Measurements from ENCODE around the gene AKAP12.

AKAP12 gene

GRCh38 chr6:151279891-151280290 lies 40.1 kb downstream of the AKAP12 start:
- no peak for FAIRE-seq
- no peak for DNase-seq (ENCODE audit: low spot score)

GRCh38 chr6:151280859-151281258 lies 41.1 kb downstream of the AKAP12 start:
- DNase-seq (ENCODE audit: low spot score), result no peak
- no peak for FAIRE-seq

DNA sequence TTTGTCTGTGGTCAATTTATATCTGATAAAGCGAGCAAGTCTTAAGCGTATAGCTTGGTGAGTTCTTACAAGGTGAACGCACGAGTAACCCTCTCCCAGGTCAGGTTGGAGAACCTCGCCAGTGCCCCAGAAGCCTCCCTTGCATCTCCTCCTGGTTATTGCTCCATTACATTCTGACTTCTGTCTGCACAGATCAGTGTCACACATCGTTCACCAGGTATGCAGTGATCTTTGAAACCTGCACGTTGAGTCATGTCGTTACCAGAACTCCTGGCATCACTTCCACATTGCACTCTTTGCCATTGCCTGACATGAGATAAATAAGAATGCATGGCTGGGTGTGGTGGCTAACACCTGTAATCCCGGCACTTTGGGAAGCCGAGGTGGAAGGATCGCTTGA lies 44.2 kb downstream of the AKAP12 start:
- DNase-seq (ENCODE audit: low spot score) (no peak), FAIRE-seq (no peak)

DNA sequence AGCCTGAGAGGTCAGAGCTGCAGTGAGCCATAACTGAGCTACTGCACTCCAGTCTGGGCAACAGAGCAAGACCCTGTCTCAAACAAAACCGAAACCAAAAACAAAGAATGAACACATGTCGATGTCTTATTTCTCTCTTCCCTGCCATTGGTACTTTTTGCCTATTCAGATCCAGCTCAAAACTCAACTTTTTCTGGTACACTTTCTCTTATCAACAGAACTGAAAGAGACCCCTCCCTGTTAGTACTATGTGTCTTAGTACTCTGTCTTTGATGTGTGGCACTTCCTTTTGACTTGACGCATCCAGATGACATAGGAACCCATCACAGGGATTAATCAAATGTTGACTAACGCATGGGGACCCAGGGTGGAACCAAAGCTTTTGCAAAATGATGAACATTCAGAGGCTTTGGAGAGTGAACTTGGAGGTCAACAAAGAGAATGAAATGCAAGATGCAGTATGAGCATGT lies 44.8 kb downstream of the AKAP12 start:
- FAIRE-seq, result no peak
- no peak for DNase-seq (ENCODE audit: low spot score)

- FAIRE-seq (no peak), DNase-seq (ENCODE audit: low spot score) (no peak)
These were observed 45.4 kb downstream of the AKAP12 start for GRCh38 chr6:151285122-151285521.

GRCh38 chr6:151286214-151286613 lies 46.4 kb downstream of the AKAP12 start:
- FAIRE-seq, result no peak

GRCh38 chr6:151288712-151289398 lies 49.1 kb downstream of the AKAP12 start:
- no peak for FAIRE-seq
- DNase-seq (ENCODE audit: low spot score), result no peak

More at GRCh38 chr6:151286214-151286613, 46.4 kb downstream of the AKAP12 start:
- DNase-seq (ENCODE audit: low spot score), result no peak

DNA sequence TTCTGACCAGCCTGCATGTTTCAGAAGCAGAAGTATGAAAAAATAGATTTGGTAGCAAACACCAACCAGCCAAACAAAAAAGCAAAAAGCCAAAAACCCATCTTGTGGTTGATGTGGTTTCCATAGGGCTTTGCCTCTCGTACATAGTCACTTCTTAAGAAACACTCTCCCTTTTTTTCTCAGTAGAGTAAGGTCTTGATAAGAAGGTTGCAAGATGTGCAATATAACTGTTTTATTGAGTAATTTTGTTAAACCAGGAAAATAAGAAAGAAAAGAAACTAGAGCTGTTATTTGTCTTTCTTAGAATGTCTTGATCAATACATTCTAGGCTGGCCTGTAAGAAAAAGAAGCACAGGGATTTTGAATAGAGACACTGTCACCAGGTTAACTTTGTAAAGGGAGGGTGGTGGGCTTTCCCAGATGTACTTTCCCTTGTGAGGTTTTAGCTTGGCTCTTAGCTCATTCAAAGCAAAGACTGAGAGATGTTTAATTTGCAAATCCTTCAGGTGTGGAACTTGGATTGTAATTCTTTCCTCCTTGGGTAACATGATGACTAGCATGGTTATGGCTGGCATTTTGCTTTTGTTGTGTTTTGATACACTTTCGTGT lies 49.7 kb downstream of the AKAP12 start:
- FAIRE-seq, result no peak

GRCh38 chr6:151290877-151291721 lies 51.3 kb downstream of the AKAP12 start:
- FAIRE-seq, result no peak

More for the DNA sequence above, 49.7 kb downstream of the AKAP12 start:
- DNase-seq (ENCODE audit: low spot score), result no peak

GRCh38 chr6:151291722-151292059 lies 51.9 kb downstream of the AKAP12 start:
- no peak for FAIRE-seq

More at GRCh38 chr6:151290877-151291721, 51.3 kb downstream of the AKAP12 start:
- no peak for DNase-seq (ENCODE audit: low spot score)

DNA sequence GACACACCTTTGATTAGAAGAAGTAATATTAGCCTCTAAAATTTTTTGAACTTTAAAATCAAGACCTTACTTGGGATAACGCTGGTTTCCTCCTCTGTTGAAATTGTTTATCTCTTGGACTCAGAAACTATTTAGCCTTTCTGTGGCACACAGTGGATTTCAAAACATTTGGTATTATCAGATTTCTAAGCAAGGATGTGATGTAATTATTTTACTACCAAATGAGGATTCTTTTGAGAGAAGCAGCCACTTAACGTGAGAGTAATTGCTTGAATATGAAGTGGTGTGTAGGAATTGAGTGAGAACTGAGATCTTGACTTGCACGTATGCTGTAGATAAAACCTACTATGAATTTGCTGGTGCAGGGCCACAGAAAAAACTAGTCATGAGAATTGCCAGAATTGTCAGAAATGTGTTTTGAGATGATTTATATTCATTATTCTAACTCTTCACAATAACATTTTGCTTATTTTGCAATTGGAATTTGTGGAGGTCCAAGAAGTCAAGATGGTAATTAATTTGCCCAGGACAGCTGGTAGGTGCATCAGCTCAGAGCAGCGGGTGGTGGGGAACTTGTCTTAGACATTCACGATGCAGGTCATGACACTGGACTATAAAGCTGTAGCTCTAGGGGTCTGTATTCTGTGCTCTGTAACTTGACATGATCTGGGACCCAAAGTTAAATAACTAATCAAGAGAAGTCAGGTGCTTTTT lies 53.4 kb downstream of the AKAP12 start:
- DNase-seq (ENCODE audit: low spot score) (no peak), FAIRE-seq (no peak)

More at GRCh38 chr6:151291722-151292059, 51.9 kb downstream of the AKAP12 start:
- no peak for DNase-seq (ENCODE audit: low spot score)

DNA sequence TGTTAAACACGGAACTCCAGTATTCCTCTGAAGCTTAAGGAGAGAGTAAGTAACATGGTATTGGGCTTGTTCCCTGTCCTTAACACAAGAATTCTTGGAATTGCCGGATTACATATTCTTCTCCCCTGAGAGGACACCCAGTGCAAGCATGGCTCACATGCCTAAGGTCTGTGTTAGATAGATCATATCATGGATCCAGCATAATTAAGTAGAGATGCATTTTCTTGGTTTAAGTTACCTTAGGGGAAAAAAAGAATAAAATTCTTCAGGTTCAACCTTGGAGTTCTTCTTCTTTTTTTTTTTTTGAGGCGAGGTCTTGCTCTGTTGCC lies 53.9 kb downstream of the AKAP12 start:
- FAIRE-seq (no peak), DNase-seq (ENCODE audit: low spot score) (no peak)

DNA sequence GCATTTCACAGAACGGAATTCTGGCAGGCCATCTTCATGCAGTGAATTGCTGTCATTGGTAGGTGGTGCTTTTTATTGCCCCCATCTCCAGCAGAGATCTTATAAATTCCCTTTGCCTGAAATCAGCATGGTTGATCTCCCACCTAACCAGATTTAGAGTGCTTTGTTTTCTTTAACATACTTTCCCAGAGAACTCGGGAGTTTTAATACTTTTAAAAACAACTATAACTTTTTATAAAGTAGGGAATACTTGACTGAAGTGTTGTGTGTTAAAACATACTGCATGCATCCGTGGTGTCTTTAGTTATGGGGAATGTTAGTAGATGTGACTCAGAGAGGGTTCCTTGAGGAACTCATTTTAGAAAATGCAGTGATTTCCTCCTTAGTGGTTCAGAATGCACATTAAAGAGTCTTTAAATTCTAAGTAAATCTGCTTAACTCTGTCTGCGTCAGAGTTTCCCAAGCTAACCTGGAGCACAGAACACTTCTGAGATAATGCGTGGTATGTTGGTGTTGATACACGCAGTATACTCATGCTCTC lies 54.9 kb downstream of the AKAP12 start:
- DNase-seq (ENCODE audit: low spot score) (no peak), FAIRE-seq (no peak)

DNA sequence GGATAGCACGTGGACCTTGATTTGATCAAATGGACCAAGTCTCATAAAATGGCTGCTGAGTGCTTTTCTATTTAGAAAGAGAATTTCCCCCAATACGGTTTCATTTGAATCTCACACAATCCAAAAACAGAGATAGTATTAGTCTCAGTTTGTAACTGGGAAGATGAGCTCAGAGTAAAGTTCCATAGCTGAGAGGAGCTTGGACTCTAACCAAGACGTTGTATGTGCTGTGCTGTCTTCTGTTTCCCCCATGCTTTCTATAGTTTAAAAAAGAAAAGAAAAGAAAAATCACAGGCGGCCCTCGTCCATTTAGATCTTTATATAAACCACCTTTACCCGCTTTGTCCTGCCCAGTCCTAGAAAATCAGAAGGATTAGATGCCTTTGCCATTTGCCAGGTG lies 58.1 kb downstream of the AKAP12 start:
- FAIRE-seq, result no peak
- no peak for DNase-seq (ENCODE audit: low spot score)

- DNase-seq (ENCODE audit: low spot score) (no peak), FAIRE-seq (no peak)
These were observed 59.2 kb downstream of the AKAP12 start for GRCh38 chr6:151299011-151299410.

GRCh38 chr6:151300267-151300991 lies 60.7 kb downstream of the AKAP12 start:
- no peak for FAIRE-seq

GRCh38 chr6:151301547-151301946 lies 61.8 kb downstream of the AKAP12 start:
- no peak for DNase-seq (ENCODE audit: low spot score)
- FAIRE-seq, result no peak

More at GRCh38 chr6:151300267-151300991, 60.7 kb downstream of the AKAP12 start:
- no peak for DNase-seq (ENCODE audit: low spot score)

- FAIRE-seq, result no peak
- DNase-seq (ENCODE audit: low spot score), result no peak
These were observed 63.5 kb downstream of the AKAP12 start for GRCh38 chr6:151303231-151303630.

GRCh38 chr6:151306269-151306783 lies 66.6 kb downstream of the AKAP12 start:
- FAIRE-seq (no peak), DNase-seq (ENCODE audit: low spot score) (no peak)

GRCh38 chr6:151307501-151307900 lies 67.7 kb downstream of the AKAP12 start:
- FAIRE-seq (no peak), DNase-seq (ENCODE audit: low spot score) (no peak)

Data from RCC 7860 (cell line).